Measurements from ENCODE around the gene MLPH.

DNA sequence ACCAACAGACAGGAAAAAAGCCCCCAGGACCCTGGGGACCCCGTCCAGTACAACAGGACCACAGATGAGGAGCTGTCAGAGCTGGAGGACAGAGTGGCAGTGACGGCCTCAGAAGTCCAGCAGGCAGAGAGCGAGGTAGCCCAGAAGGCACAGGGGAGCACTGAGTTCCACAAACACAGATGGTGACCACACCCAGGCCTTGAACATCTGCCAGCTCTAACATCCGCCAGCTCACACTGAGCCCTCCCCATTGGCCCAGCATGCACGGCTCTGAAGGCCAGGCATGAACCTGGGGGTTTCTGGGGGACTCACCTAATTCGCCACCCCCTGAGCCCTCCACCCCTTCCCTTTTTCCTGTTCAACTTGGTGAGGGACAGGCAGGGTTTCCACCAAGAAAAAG, 53.8 kb downstream of the MLPH start:
- TF ChIP-seq POLR2A (IDR thresholded peaks at IDR 0.05; ENCODE audit: low read length) = no peak
- no peak for TF ChIP-seq GATA1 (IDR thresholded peaks at IDR 0.05; ENCODE audit: low read depth, low read length)

Data from erythroblast (primary cell).